ENCODE data around the gene LRRC46.

The LRRC46 gene

DNA sequence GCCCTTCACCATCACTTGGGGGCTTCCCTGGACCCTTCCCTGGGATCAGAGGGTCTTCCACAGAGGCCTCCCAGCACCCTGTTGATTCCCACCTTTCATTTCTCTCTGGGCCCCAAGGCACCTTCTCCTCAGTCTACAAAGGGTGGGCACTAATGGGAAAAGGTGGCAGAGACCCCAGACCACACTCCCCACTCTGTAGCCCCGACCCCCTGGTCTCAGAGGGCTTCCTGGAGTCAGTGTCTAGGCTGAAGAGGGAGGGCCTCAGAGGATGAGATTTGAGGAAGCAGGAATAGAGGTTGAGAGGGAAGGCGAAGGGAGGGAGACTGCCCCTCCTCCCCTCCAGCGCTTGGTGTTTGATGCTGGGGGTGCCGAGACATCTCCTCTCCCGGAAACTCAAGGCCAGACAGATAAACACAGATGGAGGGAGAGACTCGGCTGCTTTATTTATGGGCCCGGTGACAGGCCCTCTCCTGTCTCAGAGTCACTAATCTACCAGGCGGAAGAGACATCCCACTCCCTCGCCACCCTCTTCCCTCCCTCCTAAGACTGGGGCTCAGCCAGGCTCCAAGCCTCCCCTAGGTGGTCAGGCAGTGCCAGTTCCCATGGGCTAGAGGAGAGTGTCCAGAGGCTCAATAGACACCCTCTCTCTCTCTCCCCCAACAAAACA is 46.0 kb downstream of the LRRC46 start:
- no peak for DNase-seq (ENCODE audit: low spot score)

DNA sequence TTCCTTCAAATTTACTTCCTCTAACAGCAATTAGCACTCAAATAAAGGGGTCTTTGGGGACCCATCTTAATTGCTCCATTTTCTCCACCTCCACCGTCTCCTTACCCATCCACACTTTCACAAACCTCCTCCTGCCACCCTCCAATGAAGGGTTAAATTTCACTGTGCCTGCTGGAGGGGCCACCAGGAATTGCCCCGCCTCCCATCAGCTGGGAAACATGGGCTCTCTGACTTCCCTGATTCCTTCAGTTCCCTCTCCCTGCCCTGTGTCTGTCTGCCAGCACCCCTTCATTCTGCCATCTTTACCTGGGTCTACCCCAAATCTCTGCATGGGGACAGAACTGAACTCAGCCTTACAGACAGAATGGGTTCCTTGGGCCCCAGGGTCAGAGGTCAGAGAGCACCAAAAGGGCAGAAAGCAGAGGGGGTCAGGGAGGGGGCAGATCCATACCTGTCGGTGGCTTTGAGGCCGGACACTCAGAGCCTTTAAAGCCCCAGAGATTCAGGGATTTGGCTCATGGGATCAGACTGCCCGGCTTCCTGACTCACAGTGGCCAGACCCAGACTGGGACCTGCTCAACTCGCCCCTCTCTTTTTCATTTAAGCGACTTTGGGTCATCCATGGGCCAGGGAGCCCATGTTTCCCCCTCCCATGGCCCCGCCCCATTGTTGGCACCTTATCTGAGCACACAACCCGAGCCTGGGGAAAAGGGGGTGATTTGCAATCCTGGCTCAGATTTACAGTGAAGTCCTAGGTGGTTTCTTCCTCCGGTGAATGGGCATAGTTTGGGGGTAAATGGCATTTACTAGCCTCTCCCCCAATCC is 46.9 kb downstream of the LRRC46 start:
- DNase-seq (ENCODE audit: low spot score), result no peak

DNA sequence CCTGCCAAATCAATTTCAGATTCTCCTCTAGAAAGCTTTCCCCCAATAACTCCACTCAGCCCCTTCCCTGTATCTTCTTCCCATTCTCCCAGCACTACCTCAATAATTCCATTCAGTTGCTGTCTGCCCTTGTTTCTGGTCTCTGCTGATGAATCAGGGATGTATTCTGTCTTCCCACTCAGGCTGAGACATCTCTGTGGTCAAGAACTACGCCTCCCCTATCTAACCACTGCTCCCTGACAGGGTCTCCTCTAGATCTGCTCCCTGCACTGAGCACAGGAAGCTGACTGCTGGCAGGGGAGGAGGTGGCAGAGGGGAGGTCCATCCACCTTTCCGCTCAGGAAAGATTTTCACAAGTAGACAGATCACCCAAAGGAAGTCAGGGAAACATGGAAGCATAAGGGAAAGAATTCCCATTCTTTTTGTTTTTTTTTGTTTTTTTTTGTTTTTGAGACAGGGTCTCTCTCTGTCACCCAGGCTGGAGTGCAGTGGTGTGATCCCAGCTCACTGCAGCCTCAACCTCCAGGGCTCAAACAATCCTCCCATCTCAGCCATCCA is 47.6 kb downstream of the LRRC46 start:
- no peak for DNase-seq (ENCODE audit: low spot score)

DNA sequence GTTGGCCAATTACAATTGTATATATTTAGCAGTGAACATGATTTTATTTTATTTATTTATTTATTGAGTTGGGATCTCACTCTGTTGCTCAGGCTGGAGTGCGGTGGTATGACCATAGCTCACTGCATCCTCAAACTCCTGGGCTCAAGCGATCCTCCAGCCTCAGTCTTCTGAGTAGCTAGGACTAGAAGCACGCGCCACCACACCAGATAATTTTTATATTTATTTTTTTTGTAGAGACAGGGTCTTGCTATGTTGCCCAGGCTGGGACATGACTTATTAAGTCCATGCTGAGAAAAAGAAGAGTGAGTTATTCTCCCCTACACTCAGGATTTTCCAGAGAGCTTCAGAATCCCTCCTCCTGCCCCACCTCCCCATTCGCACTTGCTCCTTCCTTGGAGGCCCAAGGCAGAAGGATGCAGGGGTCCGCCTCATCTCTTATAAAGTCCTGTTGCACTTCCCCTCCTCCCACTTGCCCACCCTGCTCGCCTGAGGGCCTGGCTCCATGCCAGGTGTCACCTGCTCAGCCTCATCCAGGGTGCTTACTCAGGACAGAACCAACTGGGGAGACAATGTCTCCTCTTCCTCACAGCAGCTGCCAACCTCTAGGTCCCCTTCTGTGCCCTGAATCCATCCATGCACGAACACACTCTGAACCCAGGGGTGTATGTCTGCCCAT is 48.4 kb downstream of the LRRC46 start:
- no peak for DNase-seq (ENCODE audit: low spot score)

DNA sequence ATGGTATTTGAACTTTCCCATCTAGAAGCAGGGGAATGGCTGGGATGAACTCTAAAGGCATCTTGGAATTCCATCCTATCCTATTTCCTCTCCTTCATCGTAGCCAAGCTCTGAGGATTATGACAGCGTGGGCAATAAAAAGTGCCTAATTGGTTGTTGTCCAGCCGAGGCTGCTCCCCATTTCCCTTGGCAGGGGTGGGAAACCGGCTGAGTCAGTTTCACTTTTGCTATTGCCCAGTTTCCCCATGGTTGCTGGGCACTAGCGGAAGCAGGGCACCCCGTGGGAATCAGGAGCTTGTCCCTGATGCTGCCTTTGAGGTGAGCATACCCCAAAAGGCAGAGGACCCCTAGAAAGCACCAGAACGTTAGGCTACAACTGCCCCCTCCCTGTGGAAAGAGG is 50.8 kb downstream of the LRRC46 start:
- no peak for DNase-seq (ENCODE audit: low spot score)

DNA sequence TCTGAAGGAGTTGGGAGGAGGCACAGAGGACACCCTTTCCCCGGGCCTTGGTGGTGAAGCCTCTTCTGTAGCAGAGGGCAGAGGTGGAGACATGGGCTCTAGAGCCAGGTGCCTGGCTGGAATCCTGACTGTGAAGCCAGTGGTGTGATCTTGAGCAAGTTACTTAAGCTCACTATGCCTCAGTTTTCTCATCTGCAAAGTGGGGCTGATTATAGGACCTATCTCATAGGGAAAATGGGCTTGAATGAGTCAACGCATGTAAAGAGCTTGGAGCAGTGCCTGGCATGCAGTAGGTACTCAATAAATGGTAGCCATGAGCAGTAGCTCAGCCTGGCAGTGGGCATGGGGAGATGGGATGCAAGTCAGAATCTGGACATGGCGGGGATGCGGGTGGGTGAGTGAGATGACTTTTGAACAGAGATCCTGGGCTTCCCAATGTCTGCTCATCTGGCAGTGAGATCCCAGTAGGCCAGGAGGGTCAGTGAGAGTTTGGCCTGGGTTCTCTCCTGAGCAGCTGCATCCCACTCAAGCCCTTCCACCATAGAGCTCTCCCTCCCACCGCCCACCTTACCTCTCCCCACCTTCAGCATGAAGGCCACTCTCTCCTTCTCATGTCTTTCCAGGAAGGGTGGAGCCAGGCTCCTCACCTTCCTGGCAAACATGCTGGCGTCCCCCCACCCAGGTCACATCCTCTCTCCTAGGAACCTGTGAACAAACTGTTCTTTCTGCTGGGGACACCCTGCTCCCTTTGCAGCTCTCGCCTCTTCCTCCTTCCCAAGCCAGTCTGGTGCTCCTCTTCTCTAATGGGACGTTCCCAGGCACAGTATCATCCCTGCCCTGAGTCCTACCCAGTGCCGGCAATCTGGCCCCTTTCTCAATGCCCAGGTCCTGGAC is 51.5 kb downstream of the LRRC46 start:
- no peak for DNase-seq (ENCODE audit: low spot score)

DNA sequence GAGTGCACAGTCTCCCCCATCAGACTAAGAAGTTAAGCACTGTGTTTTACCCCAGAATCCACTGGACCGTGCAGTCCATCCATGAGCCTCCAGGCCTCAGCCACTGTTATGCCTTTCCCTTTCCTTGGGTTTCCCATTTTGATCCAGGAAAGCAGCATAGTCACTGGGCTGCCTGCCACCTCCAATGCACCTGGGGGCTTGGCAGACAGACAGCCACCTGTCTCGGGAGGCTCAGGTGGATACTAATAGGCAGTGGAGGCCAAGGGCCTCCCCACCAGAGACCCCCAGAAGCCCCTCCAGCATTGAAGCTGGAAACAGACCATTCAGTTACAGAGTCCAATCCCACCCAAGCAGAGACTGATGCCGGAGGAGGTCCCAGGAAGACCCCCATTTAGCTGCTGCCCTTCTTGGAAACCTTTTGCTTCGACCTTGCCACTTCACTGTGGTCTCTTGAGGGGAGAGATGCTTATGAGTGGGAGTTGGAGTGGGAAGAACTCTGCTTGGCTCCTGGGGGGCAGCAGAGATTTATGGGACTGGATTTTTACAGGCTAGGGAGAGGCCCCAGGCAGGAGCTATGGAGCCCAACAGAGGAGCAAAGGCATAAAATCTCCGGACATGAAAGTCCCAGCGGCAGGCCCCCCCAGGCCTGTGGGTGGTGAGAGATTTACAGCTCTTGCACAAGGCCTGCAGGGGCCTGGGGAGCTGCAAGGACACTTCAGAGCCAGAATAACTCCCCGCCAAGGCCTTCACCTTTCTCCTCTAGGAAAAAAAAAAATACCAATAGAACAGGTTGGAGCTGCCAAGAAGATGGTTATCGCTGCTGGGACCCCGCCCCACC is 52.3 kb downstream of the LRRC46 start:
- no peak for DNase-seq (ENCODE audit: low spot score)

DNA sequence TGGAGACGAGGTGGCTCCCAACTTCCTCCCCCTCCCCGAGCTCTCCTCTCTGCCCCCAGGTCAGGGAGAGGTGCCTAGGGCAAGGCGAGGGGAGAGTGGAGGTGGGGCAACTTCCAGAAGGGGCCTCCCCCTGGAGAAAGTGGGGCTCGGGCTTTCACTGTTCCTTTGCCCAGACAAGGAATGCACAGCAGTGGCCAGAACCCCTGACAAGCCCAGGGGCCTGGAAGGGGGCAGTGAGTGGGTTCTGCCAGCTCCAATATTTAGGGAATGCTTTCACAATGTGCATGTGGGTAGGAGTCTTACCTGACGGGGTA is 52.9 kb downstream of the LRRC46 start:
- no peak for DNase-seq (ENCODE audit: low spot score)

DNA sequence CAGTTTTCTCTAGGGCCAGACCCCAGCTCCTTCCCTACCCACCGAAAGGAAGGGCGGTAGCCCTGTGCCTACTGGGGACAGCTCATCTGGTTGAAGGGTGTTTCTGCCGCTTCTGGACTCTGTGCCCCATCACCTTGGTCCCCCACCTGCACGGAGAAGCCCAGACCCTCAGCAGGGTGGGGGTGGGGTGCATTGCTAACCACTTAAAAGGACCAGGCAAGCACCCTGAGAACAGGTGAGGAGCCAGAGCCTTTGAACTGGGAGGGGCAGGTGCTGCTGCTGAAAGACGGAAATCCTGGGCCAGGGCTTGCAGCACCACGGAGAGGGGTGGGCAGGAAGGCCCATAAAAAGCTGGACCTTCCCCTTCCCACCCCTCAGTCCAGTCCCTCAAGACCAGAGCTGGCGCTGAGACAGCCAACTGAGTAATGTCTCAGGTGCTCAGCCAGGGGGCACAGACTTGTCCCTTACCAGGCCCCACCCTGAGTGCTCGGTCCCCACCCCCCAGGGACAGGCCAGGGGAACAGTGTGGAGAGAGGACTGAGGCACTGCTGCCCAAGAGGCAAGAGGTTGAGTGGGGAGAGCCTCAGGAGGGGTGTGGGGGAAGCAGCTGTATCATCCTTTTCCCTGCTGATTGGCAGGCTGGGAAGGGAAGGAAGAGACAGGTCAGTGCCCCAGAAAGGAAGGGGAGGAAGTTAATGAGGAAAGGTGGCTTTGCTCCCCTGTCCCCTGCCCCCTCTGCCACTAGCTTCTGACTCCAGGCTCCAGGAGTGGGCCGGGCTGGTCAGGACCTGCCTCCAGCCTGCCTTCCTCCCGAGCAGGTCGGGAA is 53.6 kb downstream of the LRRC46 start:
- no peak for DNase-seq (ENCODE audit: low spot score)

Measured in Ammon's horn (tissue), 1 donor.